IMR-90 (cell line): ENCODE results near the gene RGMA.

Source experiments
- BHLHE40 ChIP-seq: fragments of 150-350 bp; IDR thresholded peaks from 2 replicates; pipeline ENCODE4 v1.6.1; 2016; ENCODE audit warnings: mild to moderate bottlenecking, low read depth, low read length
- CTCF ChIP-seq: conservative IDR thresholded peaks from 2 replicates; pipeline ENCODE4 v1.5.1; 2012; ENCODE audit warnings: mild to moderate bottlenecking, low read depth, low read length, improper control_type of control experiment
- POLR2A ChIP-seq: IDR thresholded peaks from 2 replicates; pipeline ENCODE4 v1.6.1; 2012; ENCODE audit warnings: mild to moderate bottlenecking, low read depth, low read length

- no peak for TF ChIP-seq CTCF
- no peak for TF ChIP-seq BHLHE40
- no peak for TF ChIP-seq POLR2A
These were observed 61.6 kb downstream of the RGMA start for GRCh38 chr15:93027413-93027812.
